Esophagus muscularis mucosa (tissue), 4 donors: ENCODE results near the gene COL16A1. TPM values are rescaled to one million over a fixed set of nuclear protein-coding genes. Genes with fewer than 3 reads are reported as not detected.

Source experiments
- DNase-seq: peaks from one replicate; pipeline ENCODE4 v3.0.0-alpha.2; 2017; ENCODE audit errors: extremely low spot score
- H3K27ac ChIP-seq, 4 donors: fragments of 200-600 bp; sonication (generic); replicated peaks in 1 of 4; 1 replicate in 3 of 4; 2 replicates in 1 of 4; pipeline ENCODE4 v1.5.1; 2016 to 2019; ENCODE audit warnings: mild to moderate bottlenecking in 1 of 4
- H3K27me3 ChIP-seq, 4 donors: fragments of 200-600 bp; sonication (generic); one replicate each; pipeline versions ENCODE4 v1.5.1 to v1.6.0; 2016 to 2019
- H3K36me3 ChIP-seq, 4 donors: fragments of 200-600 bp; sonication (generic); one replicate each; pipeline ENCODE4 v1.5.1; 2016 to 2019
- H3K4me1 ChIP-seq, 4 donors: fragments of 200-600 bp; sonication (generic); one replicate each; pipeline ENCODE4 v1.5.1; 2016 to 2019
- H3K4me3 ChIP-seq, 4 donors: fragments of 200-600 bp; sonication (generic); 1 replicate in 2 of 4; 2 replicates in 2 of 4; pipeline ENCODE4 v1.5.1; 2016 to 2019; ENCODE audit warnings: mild to moderate bottlenecking in 4 of 4, moderate library complexity in 1 of 4
- H3K9me3 ChIP-seq, 4 donors: fragments of 200-600 bp; sonication (generic); 1 replicate in 3 of 4; 2 replicates in 1 of 4; pipeline ENCODE4 v1.5.1; 2016 to 2019
- EP300 ChIP-seq: sonication (generic); formaldehyde crosslinking; IDR thresholded peaks from one replicate; pipeline ENCODE4 v1.6.1; 2017; ENCODE audit warnings: antibody characterized with exemption
- POLR2A ChIP-seq: fragments of 450-650 bp; IDR thresholded peaks from one replicate; pipeline ENCODE4 v1.6.1; 2017; ENCODE audit warnings: antibody characterized with exemption, moderate library complexity, mild to moderate bottlenecking, low read depth
- POLR2AphosphoS5 ChIP-seq, 2 donors: sonication (generic); formaldehyde crosslinking; IDR thresholded peaks; one replicate each; pipeline ENCODE4 v1.6.1; 2017; ENCODE audit warnings: antibody characterized with exemption in 2 of 2
- WGBS: methylation state at CpG from one replicate; pipeline ENCODE4 v1.1.5; 2018; 5-methylcytosine and 5-hydroxymethylcytosine counted together
- intact Hi-C: fragments of 100-400 bp; cut with DNase I; formaldehyde crosslinking; loops from one replicate; pipeline ENCODE4 v1.15.1; 2023
- total RNA-seq, 4 donors: library from RNA; depleted of rRNA; stranded (reverse); fragments of >200 nt; gene quantifications; one replicate each; pipeline versions ENCODE4 v1.1.0 to v1.2.1, GENCODE V29; 2016
- TF ChIP-seq, protein P1 (sequence below), 3 experiments: fragments of 200-600 bp in 2 of 3; fragments of 450-650 bp in 1 of 3; sonication (generic) in 2 of 3; IDR thresholded peaks; one replicate each; pipeline ENCODE4 v1.5.1; 2017 to 2019; ENCODE audit warnings: antibody characterized with exemption in 3 of 3, mild to moderate bottlenecking in 2 of 3, moderate library complexity in 1 of 3

Gene COL16A1
- total RNA-seq, 4 donors from 2014 or later, result 35.1 to 62.7 (median 47.6) TPM

DNA sequence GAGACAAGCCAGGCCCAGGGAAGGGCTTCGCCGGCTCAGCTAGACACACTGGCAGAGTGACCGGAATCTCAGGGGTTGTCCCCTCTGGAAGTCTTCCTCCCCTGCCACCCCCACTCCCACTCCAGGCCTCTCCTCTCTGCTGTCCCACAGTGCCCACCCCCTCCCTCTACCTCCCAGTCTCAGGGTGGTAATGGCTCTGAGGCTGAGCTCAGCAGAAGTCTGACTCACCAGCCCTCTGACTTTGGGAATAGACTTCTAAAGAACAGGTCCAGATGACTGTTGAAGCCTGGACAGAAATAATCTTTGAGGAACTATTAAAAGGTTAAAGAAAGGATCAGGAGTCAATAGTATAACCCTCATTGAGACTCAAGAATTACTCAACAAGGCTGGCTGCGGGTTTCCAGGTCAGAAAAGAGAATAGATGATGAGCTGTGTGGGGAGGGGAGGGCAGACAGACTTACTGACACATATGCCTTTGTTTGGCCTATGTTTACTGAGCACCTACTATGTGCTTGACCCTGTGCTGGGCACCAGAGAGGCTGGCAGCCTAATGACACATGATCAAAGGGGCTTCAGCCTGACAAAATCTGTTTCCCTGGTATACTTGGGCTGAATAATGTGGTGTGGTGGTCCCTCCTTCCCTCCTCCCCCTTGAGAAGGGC is 78.1 kb downstream of the COL16A1 start:
- Histone ChIP-seq H3K4me3 (no peak overlapping the region), H3K27ac (no peak overlapping the region), H3K4me1 (peaks cover 25 to 33% (median 27%) of the 10 kb centered on the region in 4 donors), H3K36me3 (peaks cover 21 to 42% (median 32%) of the 10 kb centered on the region in 4 donors), H3K9me3 (no peaks in the 10 kb centered on the region), H3K27me3 (no peaks in the 10 kb centered on the region)
- WGBS, result 86% methylated on average over 4 of the region's 4 CpGs
- TF ChIP-seq, protein P1, sequence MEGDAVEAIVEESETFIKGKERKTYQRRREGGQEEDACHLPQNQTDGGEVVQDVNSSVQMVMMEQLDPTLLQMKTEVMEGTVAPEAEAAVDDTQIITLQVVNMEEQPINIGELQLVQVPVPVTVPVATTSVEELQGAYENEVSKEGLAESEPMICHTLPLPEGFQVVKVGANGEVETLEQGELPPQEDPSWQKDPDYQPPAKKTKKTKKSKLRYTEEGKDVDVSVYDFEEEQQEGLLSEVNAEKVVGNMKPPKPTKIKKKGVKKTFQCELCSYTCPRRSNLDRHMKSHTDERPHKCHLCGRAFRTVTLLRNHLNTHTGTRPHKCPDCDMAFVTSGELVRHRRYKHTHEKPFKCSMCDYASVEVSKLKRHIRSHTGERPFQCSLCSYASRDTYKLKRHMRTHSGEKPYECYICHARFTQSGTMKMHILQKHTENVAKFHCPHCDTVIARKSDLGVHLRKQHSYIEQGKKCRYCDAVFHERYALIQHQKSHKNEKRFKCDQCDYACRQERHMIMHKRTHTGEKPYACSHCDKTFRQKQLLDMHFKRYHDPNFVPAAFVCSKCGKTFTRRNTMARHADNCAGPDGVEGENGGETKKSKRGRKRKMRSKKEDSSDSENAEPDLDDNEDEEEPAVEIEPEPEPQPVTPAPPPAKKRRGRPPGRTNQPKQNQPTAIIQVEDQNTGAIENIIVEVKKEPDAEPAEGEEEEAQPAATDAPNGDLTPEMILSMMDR (IDR thresholded peaks at IDR 0.05), result no peak
- TF ChIP-seq POLR2AphosphoS5 (IDR thresholded peaks at IDR 0.05) (no peak), POLR2A (no peak), EP300 (no peak)
- no peak for DNase-seq
- intact Hi-C loops, result no loop called here

DNA sequence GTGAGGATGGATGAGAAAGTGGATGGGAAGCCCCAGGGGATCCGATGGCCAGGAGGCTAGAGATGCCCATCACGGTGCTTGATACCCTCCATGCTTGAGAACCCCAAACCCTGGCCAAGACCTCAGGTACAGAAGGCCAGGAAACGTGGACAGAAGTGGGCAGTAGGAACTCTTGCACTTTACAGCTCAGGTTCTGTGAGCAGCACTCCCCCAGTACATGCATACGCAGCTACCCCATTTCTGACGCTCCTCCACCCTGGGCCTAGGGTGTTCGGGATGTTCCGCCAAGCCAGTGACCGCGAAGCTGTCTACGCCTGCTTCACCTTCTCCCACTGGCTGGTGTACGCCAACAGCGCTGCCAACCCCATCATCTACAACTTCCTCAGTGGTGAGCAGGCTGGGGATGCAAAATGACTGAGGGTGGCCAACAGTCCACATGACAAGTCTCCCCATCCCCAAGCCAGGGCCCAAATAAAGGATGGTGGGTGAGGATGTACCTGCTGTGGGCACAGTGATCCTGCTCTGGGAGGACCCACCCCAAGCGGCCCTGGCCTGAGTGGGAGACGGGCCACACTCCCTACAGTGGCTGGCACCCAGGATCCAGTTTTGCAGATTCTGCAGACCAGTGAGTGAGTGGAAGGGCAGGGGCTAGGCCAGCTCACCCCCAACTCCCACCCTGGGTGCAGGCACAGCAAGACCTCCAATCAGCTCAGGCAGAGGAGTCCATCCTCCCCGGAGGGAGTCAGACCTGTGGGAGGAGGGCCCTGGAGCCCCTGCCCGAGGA is 78.9 kb downstream of the COL16A1 start:
- Histone ChIP-seq H3K27me3 (no peaks in the 10 kb centered on the region), H3K36me3 (peaks cover 13 to 34% (median 24%) of the 10 kb centered on the region in 4 donors), H3K9me3 (no peaks in the 10 kb centered on the region), H3K4me3 (no peak overlapping the region), H3K27ac (no peak overlapping the region), H3K4me1 (peaks cover 25 to 33% (median 27%) of the 10 kb centered on the region in 4 donors)
- intact Hi-C loops, result no loop called here
- no peak for DNase-seq
- TF ChIP-seq EP300, result no peak
- TF ChIP-seq POLR2A, result no peak
- TF ChIP-seq POLR2AphosphoS5 (IDR thresholded peaks at IDR 0.05), result no peak
- TF ChIP-seq, protein P1 (IDR thresholded peaks at IDR 0.05), result no peak
- WGBS, result 95% methylated on average over 16 of the region's 16 CpGs

DNA sequence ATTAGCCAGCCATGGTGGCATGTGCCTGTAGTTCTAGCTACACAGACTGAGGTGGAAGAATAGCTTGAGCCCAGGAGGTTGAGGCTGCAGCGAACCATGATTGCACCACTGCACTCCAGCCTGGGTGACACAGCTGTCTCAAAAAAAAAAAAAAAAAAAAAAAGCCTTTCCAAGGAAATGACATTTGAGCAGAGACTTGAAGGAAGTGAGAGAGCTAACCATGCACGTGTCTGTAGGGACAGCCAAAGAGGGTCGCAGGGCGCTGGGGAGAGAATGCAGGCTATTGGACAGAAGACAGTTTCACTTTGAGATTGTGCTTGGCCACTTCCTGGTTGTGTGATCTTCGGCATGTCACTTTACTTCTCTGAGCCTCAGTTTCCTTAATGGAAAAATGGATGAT is 79.5 kb downstream of the COL16A1 start:
- WGBS, result 73% methylated on average over 5 of the region's 5 CpGs
- H3K4me1 ChIP-seq, result peaks cover 25 to 28% (median 27%) of the 10 kb centered on the region in 4 donors

DNA sequence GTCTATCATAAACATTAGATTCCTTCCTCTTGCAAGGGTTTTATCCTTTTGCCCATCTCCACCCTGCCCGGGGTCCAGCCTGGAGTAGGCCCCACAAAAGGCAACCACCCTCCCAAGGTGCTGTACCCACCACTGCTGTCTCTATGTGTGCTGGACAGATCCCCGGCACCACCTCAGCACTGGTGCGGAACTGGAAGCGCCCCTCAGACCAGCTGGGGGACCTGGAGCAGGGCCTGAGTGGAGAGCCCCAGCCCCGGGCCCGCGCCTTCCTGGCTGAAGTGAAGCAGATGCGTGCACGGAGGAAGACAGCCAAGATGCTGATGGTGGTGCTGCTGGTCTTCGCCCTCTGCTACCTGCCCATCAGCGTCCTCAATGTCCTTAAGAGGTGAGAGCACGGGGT is 80.5 kb downstream of the COL16A1 start:
- Histone ChIP-seq H3K27ac (no peak overlapping the region), H3K27me3 (peaks cover 0 to 14% (median under 1%) of the 10 kb centered on the region in 4 donors), H3K4me1 (peaks cover 22 to 26% (median 25%) of the 10 kb centered on the region in 4 donors), H3K4me3 (no peak overlapping the region), H3K9me3 (no peaks in the 10 kb centered on the region), H3K36me3 (peaks cover 0 to 18% (median 9%) of the 10 kb centered on the region in 4 donors)
- intact Hi-C loops, result no loop called here
- TF ChIP-seq, protein P1 (IDR thresholded peaks at IDR 0.05), result no peak
- TF ChIP-seq POLR2AphosphoS5 (IDR thresholded peaks at IDR 0.05) (no peak), POLR2A (no peak), EP300 (no peak)
- WGBS, result 90% methylated on average over 5 of the region's 12 CpGs
- DNase-seq, result no peak

More for the DNA sequence above, 79.5 kb downstream of the COL16A1 start:
- H3K4me3 ChIP-seq, result no peak overlapping the region
- intact Hi-C loops, result no loop called here
- DNase-seq, result no peak
- no peak overlapping the region for H3K27ac ChIP-seq
- no peaks in the 10 kb centered on the region for H3K9me3 ChIP-seq
- peaks cover 0 to 5% (median 0%) of the 10 kb centered on the region in 4 donors for H3K27me3 ChIP-seq
- TF ChIP-seq EP300 (no peak), POLR2A (no peak)
- H3K36me3 ChIP-seq, result peaks cover 7 to 28% (median 18%) of the 10 kb centered on the region in 4 donors
